HG03025 (cell line): Measurements from ENCODE around the gene GABRQ.

Experiments used
- ATAC-seq: cut with Tn5 transposase; IDR thresholded peaks from one replicate; pipeline ENCODE4 v1.9.1; 2021; ENCODE audit warnings: mild to moderate bottlenecking, moderate library complexity; ENCODE audit not compliant: unreplicated experiment, low FRiP score

The GABRQ gene

DNA sequence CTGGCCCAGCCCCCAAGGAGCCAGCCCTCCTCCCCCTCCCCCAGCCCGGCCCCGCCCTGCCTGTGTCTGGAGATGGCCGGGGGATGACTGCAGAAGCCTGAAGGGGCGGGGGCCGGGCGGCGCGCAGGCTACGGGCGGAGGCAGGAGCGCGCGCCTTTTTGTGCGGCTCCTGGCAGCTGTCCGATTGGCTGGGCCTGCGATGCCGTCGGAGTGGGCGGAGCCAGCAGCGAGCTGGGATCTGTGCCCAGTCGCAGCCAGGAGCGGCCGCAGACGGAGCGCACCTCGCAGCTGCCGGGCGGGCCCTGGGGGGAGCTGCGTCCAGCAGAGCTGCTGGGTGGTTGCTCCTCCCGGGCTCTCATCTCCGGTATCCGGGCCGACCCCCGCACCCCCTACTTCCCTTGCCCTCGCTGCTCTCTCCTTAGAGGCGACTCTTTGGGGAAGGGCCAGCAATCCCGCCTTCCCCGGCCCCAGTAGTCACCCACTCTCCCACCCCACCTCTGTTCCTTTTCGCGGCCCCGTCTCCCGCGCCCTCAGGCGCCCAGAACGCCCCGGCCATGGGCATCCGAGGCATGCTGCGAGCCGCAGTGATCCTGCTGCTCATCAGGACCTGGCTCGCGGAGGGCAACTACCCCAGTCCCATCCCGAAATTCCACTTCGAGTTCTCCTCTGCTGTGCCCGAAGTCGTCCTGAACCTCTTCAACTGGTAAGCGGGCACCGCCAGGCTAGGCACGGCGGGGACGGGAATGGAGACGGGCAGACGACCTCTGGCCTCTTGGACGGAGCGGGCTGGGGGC, at the start of gene GABRQ:
GABRQ (plus strand) TSS at position 247 of the 794 bp plus-strand sequence; CDS start at position 555, 308 bp downstream.
- no peak for ATAC-seq

DNA sequence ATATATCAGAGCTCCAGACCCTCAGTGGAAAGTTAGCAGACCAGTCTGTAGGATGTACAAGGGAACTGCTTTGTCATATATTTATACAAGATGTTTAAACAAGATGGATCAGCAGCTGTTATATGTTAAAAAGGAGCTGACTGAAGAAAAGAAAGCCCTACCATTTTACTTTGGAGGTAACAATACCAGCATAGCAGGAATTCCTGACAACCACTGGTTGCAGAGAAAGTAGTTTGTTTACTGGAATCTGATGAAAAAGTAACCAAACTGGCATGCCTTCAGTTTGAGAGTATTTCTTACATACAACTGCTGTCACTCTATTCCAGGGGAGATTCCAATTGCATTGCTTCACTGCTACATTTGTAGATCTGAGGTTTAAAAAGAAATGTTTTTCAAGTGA, 49.5 kb upstream of the GABRQ start:
- no peak for ATAC-seq

DNA sequence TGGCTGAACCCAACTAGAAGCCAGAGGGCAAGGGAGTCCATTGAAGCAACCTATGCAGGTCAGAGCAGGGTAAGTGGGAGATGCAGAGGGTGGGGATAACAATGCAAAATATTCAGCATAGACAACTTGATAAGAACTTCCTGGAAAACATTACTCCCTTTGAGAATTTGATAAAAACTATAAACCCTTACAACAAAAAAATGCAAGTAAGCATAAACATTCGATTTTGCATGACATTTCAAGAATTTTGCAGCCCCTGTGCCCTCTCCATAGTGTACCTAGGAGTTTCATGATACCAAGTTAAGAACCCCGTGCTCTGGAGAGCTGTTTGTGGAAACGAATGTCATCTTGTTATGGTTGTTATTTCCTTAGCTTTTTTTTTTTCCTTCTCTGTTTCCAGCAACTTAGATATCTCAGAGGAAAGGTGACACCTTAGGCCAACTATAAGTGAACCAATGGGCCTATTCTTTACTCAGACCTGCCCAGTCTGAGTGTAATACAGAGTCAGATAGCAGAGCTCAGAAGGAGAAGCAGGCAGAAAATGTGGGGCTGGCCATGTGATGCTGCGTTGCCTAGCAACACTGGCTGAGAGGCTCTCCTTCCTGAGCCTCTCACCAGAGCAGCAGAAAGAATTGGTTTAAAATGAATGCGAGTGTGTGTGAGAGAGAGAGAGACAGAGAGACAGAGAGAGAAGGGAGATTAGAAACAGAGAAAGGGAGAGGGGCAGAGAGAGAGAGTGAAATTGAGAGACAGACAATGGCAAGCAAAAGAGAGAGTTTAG, 36.7 kb upstream of the GABRQ start:
- no peak for ATAC-seq

DNA sequence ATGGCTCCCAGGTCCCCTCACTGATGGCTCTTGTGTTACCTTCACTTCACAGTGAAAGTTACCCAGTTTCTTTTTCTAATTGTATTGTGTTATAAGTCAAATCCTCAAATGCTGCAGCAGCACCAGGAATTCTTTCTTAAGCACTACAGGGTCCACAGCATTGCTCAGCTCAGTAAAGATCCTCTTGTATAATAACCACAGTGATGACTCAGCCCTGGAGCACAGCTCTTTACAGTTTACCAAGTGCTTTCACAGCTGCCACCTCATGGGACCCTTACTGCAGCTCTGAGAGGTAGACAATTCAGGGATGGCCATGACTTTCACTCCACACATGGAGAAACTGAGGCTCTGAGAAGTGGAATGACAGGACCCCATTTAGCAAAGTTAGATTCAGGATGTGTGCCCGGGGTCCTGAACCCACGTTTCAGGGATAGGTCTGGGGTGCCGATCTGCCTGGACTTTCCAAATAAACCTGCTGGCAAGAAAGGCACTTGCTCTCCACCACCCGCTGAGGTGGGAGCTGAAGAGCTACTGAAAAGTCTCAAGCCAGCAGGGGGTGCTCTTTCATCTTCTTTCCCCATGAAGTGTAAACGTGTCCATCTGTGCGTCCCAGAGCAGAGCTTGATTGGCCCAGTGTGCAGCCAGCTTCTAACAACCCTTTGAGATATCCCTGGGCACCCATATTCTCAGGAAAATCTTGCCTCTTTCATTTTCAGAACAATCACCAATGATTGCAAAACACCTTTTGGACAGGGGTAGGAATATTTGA, 35.7 kb upstream of the GABRQ start:
- ATAC-seq, result no peak

DNA sequence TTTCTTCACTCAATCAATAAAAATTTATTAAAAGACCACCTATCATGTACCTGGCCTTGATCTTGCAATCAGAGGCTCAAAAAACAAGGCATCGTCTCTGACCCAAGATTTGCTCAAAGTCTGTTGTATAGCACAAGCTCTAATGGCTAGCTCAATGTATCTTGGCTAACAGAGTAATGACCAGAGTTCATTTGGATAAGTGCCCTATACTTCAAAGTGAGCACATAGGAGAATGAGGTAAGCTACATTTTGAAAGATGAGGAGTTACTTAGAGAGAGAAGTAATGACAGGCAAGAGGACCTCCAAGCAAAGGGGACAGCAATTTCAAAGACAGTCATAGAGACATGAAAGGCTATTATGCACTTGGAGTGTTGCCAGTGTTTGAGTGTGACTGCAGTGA, 22.9 kb upstream of the GABRQ start:
- ATAC-seq, result no peak

DNA sequence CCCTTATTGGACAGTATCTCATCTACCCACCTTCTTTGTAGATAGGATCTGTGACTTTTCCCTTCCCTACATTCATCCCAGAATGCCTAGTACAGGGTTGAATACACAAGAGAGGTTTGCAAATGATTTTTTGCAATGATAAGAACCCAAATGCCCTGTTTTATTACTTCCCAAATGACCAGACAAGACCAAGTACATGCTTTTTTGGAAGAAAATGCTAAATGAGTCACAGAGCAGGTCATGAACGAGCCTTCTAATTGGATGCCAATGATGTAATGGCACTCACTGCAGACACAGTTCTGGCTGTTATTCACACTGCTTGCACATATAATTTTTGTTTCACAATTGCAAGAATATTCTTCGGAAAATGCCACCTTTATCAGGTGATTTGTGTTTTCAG, 17.8 kb upstream of the GABRQ start:
- ATAC-seq, result no peak

DNA sequence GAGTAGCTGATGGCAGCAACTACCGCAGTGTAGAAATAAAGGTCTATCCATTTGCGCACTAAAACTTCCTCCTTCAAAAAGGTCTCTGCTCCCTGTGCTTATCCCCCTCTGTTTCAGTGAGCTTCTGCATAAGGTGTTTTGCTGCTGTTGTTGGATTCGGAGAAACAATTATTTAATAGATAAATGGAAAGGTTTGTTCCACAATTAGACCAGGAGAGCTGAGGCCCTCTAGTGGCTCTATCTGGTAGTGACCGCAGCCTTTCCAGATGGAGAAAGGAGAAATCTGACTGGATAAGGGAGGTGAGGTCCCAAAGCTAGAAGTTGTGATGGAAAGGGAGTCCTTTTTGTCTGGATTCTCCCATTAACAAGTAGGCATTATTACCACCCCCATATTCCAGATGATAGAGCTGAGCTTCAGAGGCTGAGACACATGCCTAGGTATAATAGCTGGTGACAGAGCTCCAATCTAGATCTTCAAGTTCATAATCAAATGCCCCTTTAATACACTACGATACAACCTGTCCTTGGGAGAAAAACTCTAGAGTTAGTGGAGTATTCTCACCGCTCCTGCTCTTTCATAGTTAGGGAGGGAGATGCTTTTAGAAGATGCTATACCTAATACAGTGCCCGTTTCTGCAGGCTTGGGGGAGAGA, 5.1 kb upstream of the GABRQ start:
- no peak for ATAC-seq

DNA sequence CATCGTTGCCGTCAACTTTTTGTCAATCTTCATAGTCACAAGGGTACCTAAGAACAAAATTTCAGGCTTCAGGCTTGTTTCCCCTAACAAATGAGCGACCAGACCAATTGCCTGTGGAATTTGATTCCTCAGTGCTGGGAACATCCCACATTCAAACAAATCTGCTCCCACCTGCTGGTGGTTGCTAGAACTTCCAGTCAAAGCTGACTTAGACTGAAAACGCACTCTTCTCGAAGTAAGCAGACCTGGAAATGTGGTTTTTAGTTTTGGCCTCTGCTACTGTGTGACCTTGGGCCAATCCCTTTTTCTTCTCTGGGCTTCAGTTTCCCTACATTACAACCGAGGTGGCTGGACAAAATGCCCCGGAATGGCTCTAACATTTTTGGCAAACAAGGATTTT, 1.8 kb upstream of the GABRQ start:
- ATAC-seq, result no peak

DNA sequence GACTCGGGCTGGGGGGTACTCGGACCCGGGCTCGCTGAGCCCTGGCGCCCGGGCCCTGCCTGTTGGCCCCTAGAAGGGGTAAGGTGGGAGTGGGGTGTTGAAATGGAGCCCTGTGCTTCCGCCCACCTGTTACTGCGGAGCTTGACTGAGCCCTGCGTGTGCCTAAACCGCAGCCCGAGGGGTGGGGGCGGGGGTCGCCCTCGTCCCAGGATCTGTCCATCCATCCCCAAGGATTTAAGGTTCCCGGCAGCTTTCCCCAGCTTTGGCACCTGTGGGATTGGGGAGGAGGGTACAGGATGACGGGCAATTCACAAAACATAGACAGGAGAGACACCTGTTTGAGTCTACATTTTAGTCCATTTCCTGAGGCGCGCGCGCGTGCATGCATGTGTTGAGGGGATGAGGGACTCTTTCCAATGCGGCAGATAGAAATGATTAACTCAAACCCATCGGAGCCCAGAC, 779 bp downstream of the GABRQ start:
- ATAC-seq, result no peak

DNA sequence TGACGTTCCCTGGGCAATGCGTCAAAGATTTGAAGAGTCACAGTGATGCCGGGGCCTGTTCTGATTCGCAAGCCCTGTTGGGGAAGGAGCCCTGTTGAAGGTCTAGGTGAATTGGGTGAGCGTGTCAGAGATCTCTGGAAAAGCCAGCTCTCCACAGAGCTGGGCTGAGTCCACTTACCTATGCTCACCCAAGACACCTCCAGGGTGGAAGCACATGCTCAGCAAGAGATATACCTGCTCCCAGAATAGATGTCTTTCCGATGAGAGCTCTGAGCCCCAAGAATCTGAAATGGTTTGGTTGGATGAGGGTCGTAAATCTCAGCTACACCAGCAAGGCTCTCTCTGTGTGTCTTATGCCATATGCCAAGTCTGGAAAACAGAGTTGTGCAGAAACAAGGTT, 1.7 kb downstream of the GABRQ start:
- no peak for ATAC-seq

DNA sequence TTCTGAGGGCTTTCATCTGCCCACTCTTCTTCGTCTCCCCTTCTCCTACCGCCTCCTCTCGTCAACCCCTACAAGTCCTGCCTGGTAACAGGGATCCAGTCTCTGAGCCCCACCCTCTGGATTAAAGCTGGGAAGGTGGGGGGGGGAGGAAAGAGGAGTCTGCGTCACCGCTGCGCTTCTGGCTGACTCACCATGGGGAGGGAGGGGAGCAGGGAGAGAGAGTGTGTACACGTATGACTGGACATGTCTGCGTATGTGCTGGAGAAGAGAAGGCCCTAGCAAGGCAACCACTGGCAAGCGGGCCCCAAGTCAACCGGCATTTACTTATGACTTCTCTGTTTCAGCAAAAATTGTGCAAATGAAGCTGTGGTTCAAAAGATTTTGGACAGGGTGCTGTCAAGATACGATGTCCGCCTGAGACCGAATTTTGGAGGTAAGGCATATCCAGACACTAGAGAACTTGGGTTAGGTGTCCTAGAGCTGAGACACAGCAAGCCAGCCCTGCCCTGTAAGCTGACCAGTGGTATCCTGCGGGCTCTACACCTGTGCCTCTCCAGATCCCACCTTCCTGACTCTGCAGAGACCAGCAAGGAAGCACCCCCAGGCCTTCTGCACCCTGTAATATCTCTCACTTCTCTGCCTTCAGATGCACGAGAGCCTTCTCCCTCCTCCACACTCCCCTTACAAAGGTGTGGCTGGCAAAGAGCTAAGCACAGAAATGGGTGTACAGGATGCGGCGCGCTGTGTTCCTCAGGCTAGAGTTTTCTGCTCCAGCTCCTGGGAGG, 2.5 kb downstream of the GABRQ start:
- no peak for ATAC-seq

DNA sequence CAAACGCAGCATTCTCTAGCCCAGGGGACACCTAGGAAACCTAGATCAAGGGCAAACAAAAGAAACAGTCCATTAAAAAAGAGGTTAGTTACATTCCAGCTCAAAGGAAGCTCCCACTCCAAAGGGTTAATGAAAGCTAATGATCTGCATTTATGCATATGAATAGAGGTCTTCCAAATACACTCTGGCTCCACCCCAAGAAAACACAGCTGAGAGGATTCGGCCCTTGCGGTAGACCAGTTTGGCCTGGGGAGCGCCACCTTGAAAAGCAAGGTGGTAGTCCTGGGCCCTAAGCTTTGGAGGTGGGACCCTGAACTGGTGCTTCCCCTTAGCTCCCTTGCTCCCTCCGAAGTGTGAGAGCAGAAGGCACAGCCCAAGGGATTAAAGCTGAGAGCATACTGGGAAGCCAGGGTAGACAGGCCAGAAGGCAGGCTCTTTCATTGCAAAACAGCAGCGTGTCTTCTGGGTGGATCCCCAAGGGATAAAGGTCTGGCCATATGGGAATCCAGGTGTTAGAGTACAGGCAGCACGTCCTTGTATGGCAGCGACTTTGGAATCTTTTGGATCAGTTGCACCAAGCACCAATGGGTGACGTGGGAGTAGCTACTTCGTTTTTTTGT, 3.7 kb downstream of the GABRQ start:
- no peak for ATAC-seq

DNA sequence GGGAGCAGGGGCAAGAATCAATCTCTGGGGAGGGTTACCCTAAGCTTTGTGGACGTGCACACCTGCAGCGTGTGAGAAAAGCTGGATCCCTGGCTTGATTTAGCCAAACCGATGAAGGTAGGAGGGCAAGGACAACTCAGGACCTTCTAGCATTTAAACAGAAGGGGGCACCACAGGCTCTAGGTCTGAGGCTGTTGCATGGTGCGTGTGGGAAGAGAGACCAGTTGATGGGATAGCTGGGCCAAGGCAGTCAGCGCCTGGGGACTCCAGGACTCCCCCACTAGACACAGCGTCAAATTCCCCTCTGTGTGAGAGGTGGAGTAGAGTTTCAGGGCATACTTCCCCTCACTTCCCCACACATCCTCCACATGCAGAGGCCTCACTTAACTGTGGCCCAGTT, 4.3 kb downstream of the GABRQ start:
- ATAC-seq, result no peak

DNA sequence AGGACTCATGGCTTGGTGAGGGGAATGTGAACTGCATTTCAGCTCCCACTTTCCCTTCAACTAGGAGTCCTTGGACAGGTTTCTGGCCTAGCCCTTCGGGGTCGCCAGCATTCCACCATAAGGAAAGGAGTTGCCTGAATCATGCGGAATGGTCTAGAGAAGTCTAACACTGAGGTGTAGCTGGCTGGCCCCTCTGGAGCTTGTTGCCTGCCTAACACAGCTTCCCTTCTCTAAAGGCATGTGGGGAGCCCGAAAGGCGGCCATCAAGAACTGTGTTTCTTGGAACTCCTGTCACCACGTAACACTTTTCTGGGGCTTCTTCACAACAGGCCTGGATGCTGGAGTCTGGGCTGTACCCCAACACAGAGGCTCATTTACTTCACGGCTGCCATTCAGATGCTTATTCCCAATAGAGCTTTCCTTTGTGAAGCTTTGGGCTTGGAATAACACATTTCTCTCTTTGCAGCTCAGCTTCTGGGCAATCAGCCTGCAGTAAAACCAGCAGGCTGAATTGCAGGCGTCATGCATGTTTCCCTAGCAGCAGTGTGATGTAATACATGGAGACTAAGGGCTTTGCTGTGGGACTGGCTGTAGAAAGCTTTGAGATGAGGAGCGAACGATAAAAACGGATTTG, 5.4 kb downstream of the GABRQ start:
- no peak for ATAC-seq

DNA sequence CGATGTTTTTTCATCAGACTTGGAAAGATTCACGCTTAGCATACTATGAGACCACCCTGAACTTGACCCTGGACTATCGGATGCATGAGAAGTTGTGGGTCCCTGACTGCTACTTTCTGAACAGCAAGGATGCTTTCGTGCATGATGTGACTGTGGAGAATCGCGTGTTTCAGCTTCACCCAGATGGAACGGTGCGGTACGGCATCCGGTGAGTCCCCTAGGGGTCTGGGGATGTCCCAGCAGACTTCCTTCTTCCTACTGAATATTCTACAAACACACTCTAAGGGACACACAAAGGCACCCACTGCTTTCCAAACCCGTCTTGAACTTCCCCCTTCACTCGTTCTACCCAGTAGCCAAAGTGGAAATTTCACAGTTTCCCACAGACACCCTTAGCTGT, 9.3 kb downstream of the GABRQ start:
- ATAC-seq, result no peak

DNA sequence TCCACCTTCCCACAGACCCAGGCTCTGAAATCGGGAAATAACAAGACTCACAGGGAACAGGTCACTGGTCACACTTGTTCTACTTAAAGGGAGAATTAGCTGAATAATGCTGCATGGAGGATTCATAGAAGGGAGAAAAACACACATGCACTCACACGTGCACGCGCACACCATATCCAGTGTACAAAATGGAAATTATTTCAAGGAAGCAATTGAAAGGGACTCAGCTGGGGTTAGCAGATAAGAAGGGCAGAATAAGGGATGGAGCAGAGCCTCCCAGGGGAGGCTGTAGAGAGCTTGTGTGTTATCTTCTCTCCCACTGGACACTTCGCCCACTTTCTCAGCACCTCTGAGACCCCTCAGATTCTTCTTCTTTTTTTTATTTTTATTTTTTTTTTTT, 10.3 kb downstream of the GABRQ start:
- no peak for ATAC-seq

DNA sequence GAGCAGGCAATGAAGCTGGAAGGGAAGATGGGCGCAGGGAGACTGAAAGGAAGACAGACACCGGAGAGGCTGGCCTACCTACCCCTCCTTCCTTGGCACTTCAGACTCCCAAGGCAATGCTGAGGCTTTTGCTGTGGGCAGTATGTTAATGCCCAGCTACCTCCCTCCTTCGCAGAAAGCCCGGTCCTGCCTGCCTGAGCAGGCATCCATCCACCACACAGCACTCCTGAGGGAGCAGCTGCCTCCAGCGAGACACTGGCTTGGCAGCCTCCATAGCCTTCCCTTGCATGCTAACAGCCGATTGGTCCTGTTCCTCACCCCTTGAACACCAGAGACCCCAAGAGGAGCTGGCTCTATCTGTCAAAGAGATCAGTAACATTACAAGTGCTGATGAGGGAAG, 14.4 kb downstream of the GABRQ start:
- no peak for ATAC-seq

DNA sequence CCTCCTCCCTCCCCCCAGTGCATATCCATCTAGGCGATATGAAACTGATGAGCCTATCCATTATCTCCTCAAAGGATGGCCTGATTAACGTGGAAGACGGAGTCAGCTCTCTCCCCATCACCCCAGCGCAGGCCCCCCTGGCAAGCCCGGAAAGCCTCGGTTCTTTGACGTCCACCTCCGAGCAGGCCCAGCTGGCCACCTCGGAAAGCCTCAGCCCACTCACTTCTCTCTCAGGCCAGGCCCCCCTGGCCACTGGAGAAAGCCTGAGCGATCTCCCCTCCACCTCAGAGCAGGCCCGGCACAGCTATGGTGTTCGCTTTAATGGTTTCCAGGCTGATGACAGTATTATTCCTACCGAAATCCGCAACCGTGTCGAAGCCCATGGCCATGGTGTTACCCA, 14.8 kb downstream of the GABRQ start:
- no peak for ATAC-seq

DNA sequence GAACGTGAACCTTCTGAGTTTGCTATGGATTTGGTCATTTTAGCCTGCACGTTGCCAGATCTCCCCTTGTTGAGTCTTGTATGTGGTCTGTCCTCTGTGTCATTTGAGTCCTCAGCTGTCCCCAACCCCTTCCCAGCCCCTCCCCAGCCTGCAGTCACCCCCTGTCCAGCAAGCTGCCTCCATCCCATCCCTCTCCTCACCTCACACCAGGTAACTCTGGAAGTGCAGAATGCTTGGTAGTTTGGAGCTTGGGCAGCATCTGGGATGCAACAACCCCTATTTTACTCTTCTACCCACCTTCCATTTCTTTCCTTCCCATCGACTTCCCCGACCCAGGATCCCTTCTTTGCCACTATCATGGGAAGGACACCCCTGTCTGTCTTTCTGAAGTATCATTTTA, 18.4 kb downstream of the GABRQ start:
- no peak for ATAC-seq
